Activated naive CD8-positive, alpha-beta T cell treated with anti-CD3 and anti-CD28 coated beads, Interleukin-2, amount 50 U/mL, for 24 hours (primary cell): ENCODE results near the gene SSTR3.
A peak's percentile ranks its signal among the peaks of the same experiment; 100 is the strongest.

Experiments
- ATAC-seq: fragments of 150-1000 bp; cut with Tn5 transposase; one replicate; pipeline ENCODE4 v1.10.0; 2021
- DNase-seq: peaks from one replicate; pipeline ENCODE4 v3.0.0; 2021
- H3K27ac Mint-ChIP-seq: one replicate; pipeline ENCODE4 v1.8.0; 2021; ENCODE audit warnings: mild to moderate bottlenecking, mixed read lengths
- H3K27me3 Mint-ChIP-seq: one replicate; pipeline ENCODE4 v1.8.0; 2021; ENCODE audit warnings: mixed read lengths
- H3K36me3 Mint-ChIP-seq: one replicate; pipeline ENCODE4 v1.8.0; 2021; ENCODE audit warnings: low read depth, mixed read lengths
- H3K4me1 Mint-ChIP-seq: one replicate; pipeline ENCODE4 v1.8.0; 2021; ENCODE audit warnings: mixed read lengths
- H3K4me3 Mint-ChIP-seq: one replicate; pipeline ENCODE4 v1.8.0; 2021; ENCODE audit warnings: mild to moderate bottlenecking, moderate library complexity, mixed read lengths
- H3K9me3 Mint-ChIP-seq: one replicate; pipeline ENCODE4 v1.8.0; 2021; ENCODE audit warnings: mixed read lengths

The SSTR3 gene

DNA sequence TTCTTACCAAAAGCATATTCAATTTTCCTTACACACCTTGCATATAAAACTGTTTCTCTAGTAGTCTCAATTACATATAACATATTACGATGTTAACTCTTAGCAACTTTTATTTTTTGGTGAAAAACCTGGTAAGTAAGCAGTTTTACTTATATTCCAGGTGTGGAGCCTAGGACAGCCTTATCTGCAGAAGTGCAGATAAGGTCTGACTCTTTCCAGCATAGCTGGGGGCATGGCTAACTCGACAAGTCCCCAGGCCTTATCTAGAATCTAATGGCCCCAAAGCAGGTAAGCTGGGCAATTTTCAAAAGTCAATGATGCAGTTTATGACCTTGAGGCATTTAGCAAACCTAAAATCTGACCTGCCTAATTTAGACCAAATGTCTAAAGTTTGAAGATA is 20.1 kb downstream of the SSTR3 start:
- no peak for ATAC-seq
- Mint-ChIP-seq H3K9me3 (peaks cover 7% of the 10 kb centered on the region), H3K27ac (no peak overlapping the region), H3K36me3 (peaks cover 7% of the 10 kb centered on the region), H3K4me3 (no peak overlapping the region), H3K27me3 (no peaks in the 10 kb centered on the region), H3K4me1 (peaks cover 57% of the 10 kb centered on the region)
- no peak for DNase-seq

GRCh38 chr22:37190262-37190780 is 22.0 kb downstream of the SSTR3 start:
- no peaks in the 10 kb centered on the region for H3K27me3 Mint-ChIP-seq
- H3K4me1 Mint-ChIP-seq: peaks cover 66% of the 10 kb centered on the region
- peaks cover 7% of the 10 kb centered on the region for H3K36me3 Mint-ChIP-seq
- peaks cover 7% of the 10 kb centered on the region for H3K9me3 Mint-ChIP-seq
- DNase-seq (no peak), ATAC-seq (no peak)
- H3K27ac Mint-ChIP-seq: no peak overlapping the region
- H3K4me3 Mint-ChIP-seq: no peak overlapping the region

DNA sequence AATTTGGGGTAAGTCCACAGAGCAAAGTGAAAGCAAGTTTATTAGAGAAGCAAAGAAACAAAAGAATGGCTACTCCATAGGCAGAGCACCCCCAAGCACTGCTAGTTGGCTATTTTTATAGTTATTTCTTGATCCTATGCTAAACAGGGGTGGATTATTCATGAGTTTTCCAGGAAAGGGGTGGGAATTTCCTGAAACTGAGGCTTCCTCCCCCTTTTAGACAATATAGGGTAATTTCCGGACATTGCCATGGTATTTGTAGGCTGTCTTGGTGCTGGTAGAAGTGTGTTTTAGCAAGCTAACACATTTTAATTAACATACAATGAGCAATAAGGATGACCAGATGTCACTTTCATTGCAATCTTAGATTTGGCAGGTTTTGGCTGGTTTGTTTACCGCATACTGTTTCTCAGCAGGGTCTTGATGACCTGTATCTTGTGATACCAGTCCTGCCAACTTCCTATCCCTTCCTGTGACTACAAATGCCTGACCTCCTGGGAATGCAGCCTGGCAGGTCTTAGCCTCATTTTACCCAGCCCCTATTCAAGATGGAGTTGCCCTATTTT is 23.3 kb downstream of the SSTR3 start:
- H3K27ac Mint-ChIP-seq: no peak overlapping the region
- peaks cover 7% of the 10 kb centered on the region for H3K36me3 Mint-ChIP-seq
- DNase-seq: no peak
- H3K27me3 Mint-ChIP-seq: no peaks in the 10 kb centered on the region
- ATAC-seq: no peak
- H3K4me3 Mint-ChIP-seq: no peak overlapping the region
- peaks cover 61% of the 10 kb centered on the region for H3K4me1 Mint-ChIP-seq
- peaks cover 7% of the 10 kb centered on the region for H3K9me3 Mint-ChIP-seq

DNA sequence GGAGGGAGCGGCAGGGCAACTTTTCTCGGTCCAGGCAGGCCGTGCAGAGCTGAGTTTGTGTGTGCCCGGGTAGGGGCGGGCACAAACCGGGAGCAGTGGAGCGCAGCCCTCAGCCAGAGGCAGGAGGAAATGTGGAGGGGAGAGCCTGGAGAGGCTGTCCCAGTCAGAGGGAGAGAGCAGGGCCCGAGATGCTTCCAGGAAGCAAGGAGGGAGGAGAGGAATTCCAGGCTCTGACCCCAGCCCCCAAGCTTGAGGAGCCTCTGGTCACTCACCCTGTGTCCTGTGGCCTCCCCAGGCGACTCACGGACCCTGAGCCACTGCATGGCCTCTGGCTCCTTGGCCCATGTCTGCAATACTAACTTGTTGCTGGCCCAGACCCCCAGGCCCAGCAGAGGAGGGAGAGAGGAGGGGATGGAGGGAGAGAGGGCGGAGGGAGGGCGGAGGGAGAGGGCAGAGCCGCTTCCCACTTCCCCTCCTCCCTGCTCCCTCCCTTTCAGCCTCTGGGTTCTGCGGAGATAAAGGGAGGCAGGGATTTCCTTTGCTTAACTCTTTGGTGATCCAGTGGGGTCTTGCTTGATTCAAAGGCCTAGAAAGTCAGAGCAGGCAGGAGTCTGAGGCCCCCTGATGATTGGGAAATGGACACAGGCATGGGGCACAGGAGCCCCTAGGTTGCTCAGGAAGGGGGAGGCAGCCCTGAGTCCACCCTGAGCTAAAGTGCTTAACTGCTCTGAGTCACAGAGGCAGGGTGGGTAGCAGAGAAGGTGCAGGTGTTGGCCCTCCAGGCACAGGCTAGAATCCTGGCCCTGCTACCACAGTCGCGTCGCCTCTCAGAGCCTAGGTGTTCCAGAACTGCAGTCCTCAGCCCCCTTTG is 24.2 kb downstream of the SSTR3 start, which contains the start of gene C1QTNF6:
Gene C1QTNF6 (minus strand): TSS at position 357 of the 871 bp plus-strand sequence. CDS start 34 bp downstream, at position 323.
- Mint-ChIP-seq H3K27ac (no peak within 1 kb of the TSS), H3K4me1 (peaks cover 58% of the 10 kb centered on the region), H3K4me3 (no peak within 1 kb of the TSS), H3K9me3 (peaks cover 7% of the 10 kb centered on the region), H3K36me3 (peaks cover 7% of the 10 kb centered on the region), H3K27me3 (no peaks in the 10 kb centered on the region)
- ATAC-seq (no peak), DNase-seq (no peak)

DNA sequence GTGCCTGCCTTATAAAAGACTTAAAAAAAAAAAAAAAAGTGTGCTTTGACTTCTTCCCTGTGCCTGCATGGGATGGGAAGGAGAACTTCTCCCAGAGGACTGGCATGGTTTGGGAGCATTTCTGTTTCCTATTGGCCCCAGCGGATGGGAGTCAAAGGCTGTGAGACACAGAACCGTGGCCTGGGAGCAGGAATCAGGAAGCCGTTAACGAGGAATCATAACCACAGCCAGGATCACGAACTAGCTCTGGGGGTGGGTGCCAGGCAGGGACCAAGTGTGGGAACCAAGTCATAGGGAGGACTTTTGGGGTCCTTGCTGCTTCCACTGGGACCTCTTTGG is 24.8 kb downstream of the SSTR3 start:
- ATAC-seq: no peak
- H3K4me3 Mint-ChIP-seq: no peak overlapping the region
- DNase-seq: no peak
- H3K36me3 Mint-ChIP-seq: peaks cover 7% of the 10 kb centered on the region
- peaks cover 54% of the 10 kb centered on the region for H3K4me1 Mint-ChIP-seq
- no peaks in the 10 kb centered on the region for H3K27me3 Mint-ChIP-seq
- H3K9me3 Mint-ChIP-seq: peaks cover 1% of the 10 kb centered on the region
- no peak overlapping the region for H3K27ac Mint-ChIP-seq

DNA sequence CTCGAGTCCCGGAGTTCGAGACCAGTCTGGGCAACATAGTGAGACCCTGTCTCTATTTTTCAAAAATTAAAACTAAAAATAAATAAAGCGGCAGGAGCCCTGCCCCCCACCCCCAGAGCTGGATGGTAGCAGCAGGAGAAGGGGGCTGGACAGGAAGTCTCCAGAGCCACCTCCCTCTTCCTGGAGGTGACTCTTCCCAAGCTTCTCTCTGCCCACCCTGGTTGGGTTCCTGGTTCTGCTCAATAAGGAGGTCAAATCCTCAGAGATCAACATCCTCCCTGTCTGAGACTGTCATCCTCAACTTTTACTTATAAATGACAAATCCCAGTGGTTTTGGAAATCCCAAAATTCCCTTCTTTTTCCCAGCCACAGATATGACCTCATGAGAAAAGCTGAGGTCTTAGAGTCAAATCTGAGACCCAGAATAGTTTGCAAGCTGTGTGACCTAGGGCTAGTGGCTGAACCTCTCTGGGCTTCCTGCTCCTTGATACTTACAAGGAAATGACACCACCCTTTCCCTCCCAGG is 25.2 kb downstream of the SSTR3 start:
- Mint-ChIP-seq H3K4me1 (peaks cover 52% of the 10 kb centered on the region), H3K27me3 (no peaks in the 10 kb centered on the region), H3K9me3 (no peaks in the 10 kb centered on the region), H3K4me3 (no peak overlapping the region), H3K27ac (peak overlapping the region; percentile 82), H3K36me3 (peaks cover 7% of the 10 kb centered on the region)
- ATAC-seq (no peak), DNase-seq (no peak)

DNA sequence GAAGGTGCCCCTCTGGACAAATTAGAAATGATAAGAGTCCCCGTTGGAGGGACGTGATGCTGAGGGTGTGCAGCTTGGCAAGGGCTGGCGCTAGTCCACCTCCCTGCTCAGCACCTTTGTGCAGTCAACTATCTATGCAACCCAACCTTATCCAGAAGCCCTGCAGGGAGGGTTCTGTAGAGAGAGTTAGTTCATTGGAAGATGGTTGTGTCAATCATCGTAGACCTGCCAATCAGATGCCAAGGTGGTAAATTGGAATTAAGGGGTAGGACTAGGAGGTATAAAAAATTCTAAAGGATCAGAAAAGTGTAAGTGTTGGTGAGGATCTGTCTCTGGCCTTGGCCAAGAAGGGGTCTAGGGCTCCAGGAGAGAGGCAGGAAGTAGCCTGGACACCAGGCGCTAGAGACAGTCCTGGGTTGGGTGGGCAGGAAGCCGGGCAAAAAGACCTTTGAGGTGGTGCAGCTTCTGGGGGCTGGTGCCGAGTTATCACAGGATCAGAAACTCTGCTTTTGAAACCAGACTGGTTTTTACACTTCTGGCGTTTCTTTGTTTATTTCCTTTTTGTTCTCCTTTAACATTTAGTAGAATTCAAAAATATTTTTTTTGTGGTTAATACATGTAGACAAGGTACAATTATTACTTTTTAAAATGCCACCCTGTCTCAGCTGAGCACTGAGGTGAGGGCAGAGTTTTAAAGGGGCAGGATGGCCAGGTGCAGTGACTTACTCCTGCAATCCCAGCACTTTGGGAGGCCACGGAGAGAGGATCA is 25.9 kb downstream of the SSTR3 start:
- Mint-ChIP-seq H3K9me3 (no peaks in the 10 kb centered on the region), H3K4me3 (peak overlapping the region; percentile 63), H3K27ac (peak overlapping the region; percentile 82), H3K4me1 (peaks cover 54% of the 10 kb centered on the region), H3K36me3 (peaks cover 7% of the 10 kb centered on the region), H3K27me3 (no peaks in the 10 kb centered on the region)
- ATAC-seq: peak; percentile 77
- peak; percentile 47 for DNase-seq

DNA sequence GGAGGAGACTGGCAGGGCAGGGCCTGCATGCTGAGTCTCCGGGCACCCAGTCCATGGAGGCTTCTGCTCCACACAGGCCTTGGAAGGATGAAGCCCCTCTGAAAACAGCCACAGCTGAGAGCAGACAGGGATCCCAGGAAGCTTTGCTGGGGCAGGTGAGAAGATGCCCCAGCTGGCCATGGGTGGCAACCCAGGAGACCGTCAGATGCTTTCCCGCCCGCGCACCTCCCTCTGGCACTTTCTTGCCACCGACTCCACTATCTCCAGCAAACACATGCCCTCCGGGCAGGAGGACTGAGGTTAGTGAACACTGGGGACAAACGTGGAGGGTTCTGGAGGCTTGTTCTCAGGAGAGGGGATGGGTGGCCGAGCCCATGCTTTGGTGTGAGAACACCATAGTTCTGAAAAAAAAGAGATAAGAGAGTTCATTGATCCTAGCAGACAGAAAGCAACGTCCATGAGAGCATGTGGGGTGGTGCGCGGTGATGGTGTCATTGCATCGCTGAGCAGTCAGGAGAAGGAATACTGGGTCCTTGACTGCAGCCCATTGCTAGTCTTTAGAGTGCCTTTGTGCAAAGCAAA is 26.5 kb downstream of the SSTR3 start:
- H3K4me1 Mint-ChIP-seq: peaks cover 54% of the 10 kb centered on the region
- ATAC-seq (no peak), DNase-seq (no peak)
- peak overlapping the region; percentile 82 for H3K27ac Mint-ChIP-seq
- H3K9me3 Mint-ChIP-seq: no peaks in the 10 kb centered on the region
- H3K27me3 Mint-ChIP-seq: no peaks in the 10 kb centered on the region
- no peak overlapping the region for H3K4me3 Mint-ChIP-seq
- H3K36me3 Mint-ChIP-seq: peaks cover 6% of the 10 kb centered on the region

GRCh38 chr22:37184816-37185541 is 27.3 kb downstream of the SSTR3 start:
- ATAC-seq (no peak), DNase-seq (no peak)
- H3K27ac Mint-ChIP-seq: no peak overlapping the region
- H3K9me3 Mint-ChIP-seq: no peaks in the 10 kb centered on the region
- H3K36me3 Mint-ChIP-seq: peaks cover 2% of the 10 kb centered on the region
- no peaks in the 10 kb centered on the region for H3K27me3 Mint-ChIP-seq
- H3K4me3 Mint-ChIP-seq: no peak overlapping the region
- peaks cover 54% of the 10 kb centered on the region for H3K4me1 Mint-ChIP-seq

GRCh38 chr22:37184380-37184755 is 27.9 kb downstream of the SSTR3 start:
- DNase-seq (no peak), ATAC-seq (no peak)
- Mint-ChIP-seq H3K4me3 (no peak overlapping the region), H3K9me3 (no peaks in the 10 kb centered on the region), H3K4me1 (peaks cover 53% of the 10 kb centered on the region), H3K27me3 (no peaks in the 10 kb centered on the region), H3K36me3 (peaks cover under 1% of the 10 kb centered on the region), H3K27ac (no peak overlapping the region)

DNA sequence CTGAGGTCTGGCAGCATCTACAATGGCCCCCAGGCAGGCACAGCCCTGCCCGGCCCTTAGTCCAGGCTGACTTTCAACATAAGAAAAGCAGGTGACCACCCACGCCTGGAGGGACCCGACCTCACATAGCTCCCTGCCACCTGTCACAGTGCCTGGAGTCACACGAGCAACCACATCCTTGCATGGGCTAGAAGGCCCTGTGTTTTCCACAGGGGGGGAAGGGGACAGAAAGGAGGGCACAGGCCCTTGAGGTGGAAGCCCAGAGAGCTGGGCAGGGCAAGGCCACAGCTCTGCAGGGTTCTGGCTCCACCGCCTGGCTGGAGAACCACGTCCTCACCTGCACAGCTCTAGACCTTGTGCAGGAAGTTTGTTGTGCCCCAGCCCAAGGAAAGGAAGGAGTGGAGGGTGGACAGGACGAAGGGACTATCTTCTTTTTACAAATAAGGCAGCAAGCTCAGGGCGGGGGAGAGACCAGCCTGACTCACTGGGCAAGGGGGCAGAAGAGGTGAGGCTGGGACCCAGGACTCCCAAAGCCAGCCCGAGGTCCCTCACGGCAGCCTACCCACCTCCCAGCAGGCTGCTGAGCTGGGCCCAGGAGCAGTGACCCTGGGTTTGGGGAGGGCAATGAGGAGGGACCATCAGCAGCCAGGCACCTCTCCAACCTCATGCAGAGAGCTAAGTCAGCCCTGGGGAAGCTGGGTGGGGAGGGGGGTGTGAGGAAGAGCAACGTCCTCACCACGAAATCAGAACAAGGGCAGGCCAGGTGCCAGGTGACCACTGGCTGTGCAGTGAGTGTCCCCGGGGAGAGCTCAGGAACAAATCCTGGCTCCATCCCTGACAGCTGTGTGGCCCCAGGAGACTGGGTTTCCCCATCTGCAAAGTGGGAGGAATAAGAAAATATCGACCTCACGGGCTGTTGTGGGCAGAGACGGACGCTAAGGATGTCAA is 28.6 kb downstream of the SSTR3 start:
- peaks cover 47% of the 10 kb centered on the region for H3K4me1 Mint-ChIP-seq
- H3K36me3 Mint-ChIP-seq: no peaks in the 10 kb centered on the region
- H3K9me3 Mint-ChIP-seq: no peaks in the 10 kb centered on the region
- H3K4me3 Mint-ChIP-seq: no peak overlapping the region
- H3K27ac Mint-ChIP-seq: no peak overlapping the region
- H3K27me3 Mint-ChIP-seq: no peaks in the 10 kb centered on the region
- no peak for DNase-seq
- ATAC-seq: no peak

DNA sequence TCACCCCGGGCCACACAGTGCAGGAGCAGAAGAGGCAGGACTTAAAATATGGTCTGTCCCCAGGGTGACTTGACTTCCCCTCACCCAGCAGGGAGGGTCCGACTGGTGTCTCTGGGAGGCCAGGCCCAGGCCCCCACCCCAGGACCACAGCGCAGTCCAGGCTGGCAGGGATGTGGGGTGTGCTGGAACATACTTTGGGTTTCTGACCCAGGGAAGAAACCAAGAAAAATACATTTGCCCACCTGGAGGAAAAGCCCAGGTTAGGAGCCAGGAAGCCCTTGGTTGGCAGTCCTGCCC is 29.4 kb downstream of the SSTR3 start:
- ATAC-seq (no peak), DNase-seq (no peak)
- Mint-ChIP-seq H3K27ac (no peak overlapping the region), H3K27me3 (no peaks in the 10 kb centered on the region), H3K9me3 (no peaks in the 10 kb centered on the region), H3K4me1 (peaks cover 40% of the 10 kb centered on the region), H3K36me3 (no peaks in the 10 kb centered on the region), H3K4me3 (no peak overlapping the region)
